ENCODE results near the gene C15orf62.
A peak's percentile ranks its signal among the peaks of the same experiment; 100 is the strongest.

- TF ChIP-seq CTCF (conservative IDR thresholded peaks at IDR 0.05) = no peak
- TF ChIP-seq ZFX (IDR thresholded peaks at IDR 0.05) = peak; percentile 48; the same call in 1 of the 2 replicates
These were observed 14.6 kb upstream of the C15orf62 start, which contains the start of gene RMDN3 for GRCh38 chr15:40754883-40755811.
